HG02852 (cell line): ENCODE results near the gene WDR72.

Experiments
- ATAC-seq: cut with Tn5 transposase; IDR thresholded peaks from one replicate; pipeline ENCODE4 v1.9.1; 2021; ENCODE audit warnings: mild to moderate bottlenecking, moderate library complexity; ENCODE audit not compliant: unreplicated experiment

WDR72 gene

DNA sequence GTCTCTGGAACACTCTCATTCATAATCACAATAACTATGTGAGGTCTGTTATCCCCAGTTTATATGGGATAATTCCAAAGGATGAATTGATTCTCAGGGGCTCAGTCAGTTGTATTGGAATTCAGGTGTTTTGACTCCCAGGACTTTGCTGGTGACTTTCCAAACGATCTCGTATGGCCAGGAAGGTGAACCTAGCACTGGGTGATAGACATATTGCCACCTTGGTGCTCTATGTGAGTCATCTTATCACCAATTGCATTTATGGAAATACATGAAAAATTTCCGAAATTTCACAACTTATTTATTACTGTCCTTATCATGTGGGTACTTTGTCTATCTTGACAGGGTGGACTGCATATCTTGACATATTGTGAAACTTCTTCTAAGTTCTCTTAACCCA, 287.3 kb downstream of the WDR72 start:
- ATAC-seq, result no peak

DNA sequence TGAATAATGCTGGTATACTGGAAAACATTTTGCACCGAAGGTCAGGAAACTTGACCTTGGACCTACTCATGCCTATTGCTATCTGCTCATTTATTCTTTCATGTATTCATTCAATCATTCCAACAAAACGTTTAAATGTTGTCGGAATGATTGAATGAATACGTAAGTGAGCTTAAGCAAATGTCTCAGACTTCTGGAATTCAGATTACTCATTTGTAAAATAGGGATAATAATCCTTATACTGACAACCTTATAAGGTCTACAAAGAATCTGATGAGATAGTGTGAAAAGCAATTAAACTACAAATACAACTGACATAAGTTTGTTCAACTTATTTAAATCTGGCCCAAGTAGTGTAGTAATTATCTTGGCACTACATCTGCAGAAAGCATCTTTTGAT, 288.7 kb downstream of the WDR72 start:
- ATAC-seq, result no peak

DNA sequence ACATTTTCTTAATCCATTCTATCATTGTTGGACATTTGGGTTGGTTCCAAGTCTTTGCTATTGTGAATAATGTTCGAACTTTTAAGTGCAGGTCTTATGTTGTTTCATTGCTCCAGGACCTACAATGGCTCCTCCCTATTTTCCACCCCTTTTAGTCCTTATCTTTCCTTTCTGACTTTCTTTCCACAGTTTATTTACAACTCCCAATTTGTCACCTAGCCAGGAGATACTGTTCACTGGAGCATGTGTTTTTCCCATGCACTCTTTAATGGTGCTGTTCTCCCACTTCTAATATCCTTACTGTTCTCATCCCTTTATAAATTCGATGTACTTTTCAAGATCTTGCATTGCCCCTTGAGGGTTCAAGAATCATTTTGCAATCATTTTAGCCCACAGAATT, 290.0 kb downstream of the WDR72 start:
- ATAC-seq, result no peak
